ENCODE measurements around the gene OR7D2.

GRCh38 chr19:9165261-9165660 is 13.5 kb upstream of the OR7D2 start:
- no peak for TF ChIP-seq CTCF (IDR thresholded peaks at IDR 0.05 in 2 of 3, conservative IDR thresholded peaks at IDR 0.05 in 1 of 3; ENCODE audit: borderline replicate concordance in 1 of 3, insufficient read depth in 1 of 3, low read depth in 2 of 3, low read length in 2 of 3)
- TF ChIP-seq POLR2AphosphoS5 (IDR thresholded peaks at IDR 0.05; ENCODE audit: low read depth, low read length), result no peak
- TF ChIP-seq TCF7L2 (IDR thresholded peaks at IDR 0.05; ENCODE audit: borderline replicate concordance, extremely low read depth, insufficient read depth, insufficient read length), result no peak
- TF ChIP-seq EZH2 (IDR thresholded peaks at IDR 0.05), result no peak
- no peak for TF ChIP-seq ZBTB33 (IDR thresholded peaks at IDR 0.05; ENCODE audit: extremely low read depth, insufficient replicate concordance, low read length)
- TF ChIP-seq ZNF274 (IDR thresholded peaks at IDR 0.05; ENCODE audit: low read depth, low read length), result no peak
- no peak for TF ChIP-seq POLR2A (IDR thresholded peaks at IDR 0.05; ENCODE audit: borderline replicate concordance, extremely low read depth, insufficient read depth, insufficient read length)
- no peak for TF ChIP-seq RAD21 (IDR thresholded peaks at IDR 0.05; ENCODE audit: low read depth)
- no peak for TF ChIP-seq CEBPB (IDR thresholded peaks at IDR 0.05; ENCODE audit: low read depth)
- TF ChIP-seq EZH2phosphoT487 (IDR thresholded peaks at IDR 0.05; ENCODE audit: borderline replicate concordance), result no peak
- TF ChIP-seq ZFX (IDR thresholded peaks at IDR 0.05), result no peak

Data from HCT116 (cell line).